ENCODE data around the gene ARGLU1.

DNA sequence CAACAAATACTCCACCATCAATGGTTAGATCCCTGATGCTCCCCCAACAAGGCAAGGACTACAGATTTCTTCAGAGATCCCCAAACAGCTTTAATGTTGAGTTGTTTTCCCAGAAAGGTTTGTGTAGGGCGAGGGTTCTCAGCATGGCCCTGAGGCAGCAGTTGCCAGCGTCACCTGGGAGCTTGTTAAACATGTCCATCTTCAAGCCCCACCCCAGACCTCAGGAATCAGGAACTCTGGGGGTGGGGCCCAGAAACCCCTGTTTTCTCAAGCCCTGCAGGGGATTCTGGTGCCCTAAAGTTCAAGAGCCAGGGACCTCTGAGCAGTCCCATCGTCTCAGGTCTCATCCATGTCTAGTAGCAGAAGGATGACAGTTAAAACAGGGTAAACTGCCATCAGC, 42.1 kb downstream of the ARGLU1 start:
- TF ChIP-seq CTCF (IDR thresholded peaks at IDR 0.05 in 8 of 11, conservative IDR thresholded peaks at IDR 0.05 in 3 of 11) (no peak), POLR2A (IDR thresholded peaks at IDR 0.05) (no peak), POLR2AphosphoS5 (IDR thresholded peaks at IDR 0.05) (no peak)
